Naive thymus-derived CD4-positive, alpha-beta T cell (primary cell): Measurements from ENCODE around the gene AGRN. TPM values are rescaled to one million over a fixed set of nuclear protein-coding genes. Genes with fewer than 3 reads are reported as not detected.
"Not testable (repeated sequence)": the region's sequence is repeated elsewhere in the genome, so short reads cannot be mapped to it uniquely, and the experiment has no call there.

Experiments
- ATAC-seq: fragments of 150-1000 bp; cut with Tn5 transposase; 2 replicates; pipeline ENCODE4 v1.10.0; 2021; ENCODE audit warnings: mild to moderate bottlenecking, moderate library complexity
- CTCF ChIA-PET: fragments of 350-600 bp; sonication (Branson Sonifier 250); formaldehyde crosslinking; loops from one replicate; lab custom pipeline; 2021; ENCODE audit warnings: antibody characterized with exemption; lab: Charles Lee
- POLR2A ChIA-PET: fragments of 350-600 bp; sonication (Branson Sonifier 250); formaldehyde crosslinking; loops from one replicate; lab custom pipeline; 2021; ENCODE audit warnings: antibody characterized with exemption, inconsistent platforms; lab: Charles Lee
- DNase-seq, 9 donors: peaks; one replicate each; pipeline versions ENCODE4 v3.0.0 to v3.0.0-alpha.2; 2020 to 2022; ENCODE audit warnings: mixed read lengths in 1 of 9
- H3K27ac ChIP-seq: one replicate; pipeline ENCODE4 v1.7.0; 2013; ENCODE audit warnings: mild to moderate bottlenecking, low read depth, low read length, moderate library complexity
- H3K27me3 ChIP-seq, 2 donors: one replicate each; pipeline ENCODE4 v1.7.0; 2013; ENCODE audit warnings: low read length in 2 of 2, mild to moderate bottlenecking in 2 of 2, moderate library complexity in 2 of 2; ENCODE audit not compliant: control insufficient read depth in 2 of 2, insufficient read depth in 2 of 2
- H3K36me3 ChIP-seq, 3 experiments: 1 replicate in 2 of 3; 2 replicates in 1 of 3; pipeline ENCODE4 v1.7.0; 2013; ENCODE audit warnings: low read length in 3 of 3, mild to moderate bottlenecking in 3 of 3, moderate library complexity in 1 of 3; ENCODE audit not compliant: insufficient read depth in 3 of 3, control insufficient read depth in 2 of 3
- H3K4me1 ChIP-seq, 2 donors: one replicate each; pipeline ENCODE4 v1.7.0; 2013; ENCODE audit warnings: low read length in 2 of 2, mild to moderate bottlenecking in 2 of 2, moderate library complexity in 1 of 2; ENCODE audit not compliant: control insufficient read depth in 2 of 2, insufficient read depth in 2 of 2
- H3K4me3 ChIP-seq: 2 replicates; pipeline ENCODE4 v1.7.0; 2013; ENCODE audit warnings: mild to moderate bottlenecking, low read length
- H3K9me3 ChIP-seq, 3 experiments: 1 replicate in 2 of 3; 2 replicates in 1 of 3; pipeline ENCODE4 v1.7.0; 2013; ENCODE audit warnings: low read length in 3 of 3; ENCODE audit not compliant: control insufficient read depth in 2 of 3
- H3K27ac Mint-ChIP-seq, 9 donors: one replicate each; pipeline ENCODE4 v1.8.0; 2020 to 2022; ENCODE audit warnings: mixed read lengths in 9 of 9, mild to moderate bottlenecking in 8 of 9, moderate library complexity in 5 of 9, inconsistent platforms in 2 of 9
- H3K27me3 Mint-ChIP-seq, 5 donors: one replicate each; pipeline ENCODE4 v1.8.0; 2021 to 2022; ENCODE audit warnings: mixed read lengths in 5 of 5, mild to moderate bottlenecking in 1 of 5
- H3K36me3 Mint-ChIP-seq, 5 donors: one replicate each; pipeline ENCODE4 v1.8.0; 2020 to 2022; ENCODE audit warnings: mixed read lengths in 5 of 5, mild to moderate bottlenecking in 3 of 5, inconsistent platforms in 1 of 5
- H3K4me1 Mint-ChIP-seq, 7 donors: one replicate each; pipeline ENCODE4 v1.8.0; 2020 to 2022; ENCODE audit warnings: mixed read lengths in 7 of 7, mild to moderate bottlenecking in 3 of 7, inconsistent platforms in 1 of 7
- H3K4me3 Mint-ChIP-seq, 10 donors: one replicate each; pipeline ENCODE4 v1.8.0; 2020 to 2022; ENCODE audit warnings: mild to moderate bottlenecking in 10 of 10, mixed read lengths in 10 of 10, moderate library complexity in 6 of 10, inconsistent platforms in 2 of 10
- H3K9me3 Mint-ChIP-seq, 11 donors: one replicate each; pipeline ENCODE4 v1.8.0; 2020 to 2022; ENCODE audit warnings: mixed read lengths in 11 of 11, mild to moderate bottlenecking in 4 of 11, inconsistent platforms in 1 of 11, moderate library complexity in 1 of 11
- intact Hi-C, 2 donors: fragments of 100-400 bp; cut with micrococcal nuclease; formaldehyde crosslinking; loops; one replicate each; pipeline ENCODE4 v1.15.1; 2023
- polyA plus RNA-seq, 2 donors: library from polyadenylated mRNA; unstranded; fragments of 300-500 nt; fragmentation: Illumina TruSeq; gene quantifications; one replicate each; pipeline ENCODE4 v1.2.3, GENCODE V29; 2021
- total RNA-seq, 6 experiments: library from RNA in 5 of 6; stranded (reverse) in 5 of 6; gene quantifications; 1 replicate in 5 of 6; 2 replicates in 1 of 6; pipeline ENCODE4 v1.2.3 and lab custom pipeline; 2021 to 2026

AGRN gene
- total and polyA plus RNA-seq, 7 experiments from 2014 or later = 0.19 to 10.9 (median 2.7) TPM

GRCh38 chr1:1101503-1101902, 81.6 kb downstream of the AGRN start:
- Mint-ChIP-seq H3K4me3 (peak overlapping the region in 1 of 10 donors; percentile 18), H3K27ac (no peak overlapping the region), H3K4me1 (peaks cover 29 to 71% (median 41%) of the 10 kb centered on the region in 7 donors), H3K9me3 (peaks cover 0 to 20% (median 8%) of the 10 kb centered on the region in 11 donors), H3K36me3 (peaks cover 4 to 40% (median 6%) of the 10 kb centered on the region in 5 donors), H3K27me3 (peaks cover 0 to 12% (median 0%) of the 10 kb centered on the region in 5 donors)
- intact Hi-C loops = no loop called here
- ChIA-PET CTCF (interaction anchor here (1.5 kb wide), 1 partner anchor 21 kb away, joined by 4 read pairs; no protein-coding TSS in a partner anchor), POLR2A (interaction anchor here (0.9 to 1.2 kb wide), 3 partner anchors 9 to 252 kb away, joined by 3 read pairs; no protein-coding TSS in a partner anchor)
- peaks cover 0 to 30% of the 10 kb centered on the region in 2 donors for H3K4me1 ChIP-seq
- ATAC-seq = no peak
- DNase-seq = no peak
- H3K27me3 ChIP-seq = no peaks in the 10 kb centered on the region
- H3K9me3 ChIP-seq = no peaks in the 10 kb centered on the region
- no peak overlapping the region for H3K27ac ChIP-seq
- no peaks in the 10 kb centered on the region for H3K36me3 ChIP-seq
- H3K4me3 ChIP-seq = no peak overlapping the region

GRCh38 chr1:1104152-1104551, 84.2 kb downstream of the AGRN start:
- Mint-ChIP-seq H3K4me1 (peaks cover 24 to 68% (median 39%) of the 10 kb centered on the region in 7 donors), H3K27ac (peak overlapping the region in 7 of 9 donors; percentile 28 to 94 (median 60)), H3K36me3 (peaks cover 4 to 36% (median 10%) of the 10 kb centered on the region in 5 donors), H3K4me3 (peak overlapping the region in 8 of 10 donors; percentile 21 to 67 (median 48)), H3K9me3 (peaks cover 0 to 19% (median 8%) of the 10 kb centered on the region in 11 donors)
- ChIA-PET POLR2A (interaction anchor here (0.6 kb wide), 1 partner anchor 181 kb away, joined by 3 read pairs; no protein-coding TSS in a partner anchor), CTCF (interaction anchor here (1.0 to 1.3 kb wide), 2 partner anchors 16 to 18 kb away, joined by 4 to 5 read pairs; no protein-coding TSS in a partner anchor)
- H3K4me3 ChIP-seq, intact Hi-C loops, H3K36me3 ChIP-seq, H3K27me3 Mint-ChIP-seq, DNase-seq, H3K27ac ChIP-seq, H3K27me3 ChIP-seq, H3K9me3 ChIP-seq: not testable (repeated sequence)
- peaks cover 0 to 19% of the 10 kb centered on the region in 2 donors for H3K4me1 ChIP-seq
- peak; percentile 40 for ATAC-seq

Other genes starting within 250 kb of the AGRN start
- gene SAMD11, start 96.2 kb upstream of the AGRN start, total RNA-seq = not detected
- gene SAMD11, start 96.2 kb upstream of the AGRN start, polyA plus RNA-seq = under 1 TPM; 0.10 to 0.24 TPM
- gene NOC2L, start 60.9 kb upstream of the AGRN start, total RNA-seq = 10 to 100 TPM; 46.6 to 88.3 (median 67.9) TPM
- 10 to 100 TPM; 62.7 to 82.5 TPM for gene NOC2L, start 60.9 kb upstream of the AGRN start, polyA plus RNA-seq
- gene KLHL17, start 59.5 kb upstream of the AGRN start, total RNA-seq = 10 to 100 TPM; 14.2 to 34.2 (median 32.0) TPM
- 1 to 10 TPM in 1 of 2 donors, under 1 TPM in 1; 0.58 to 2.6 TPM for gene KLHL17, start 59.5 kb upstream of the AGRN start, polyA plus RNA-seq
- 1 to 10 TPM in 3 of 5 experiments, under 1 TPM in 2; 0.24 to 3.0 (median 1.0) TPM for gene PLEKHN1, start 53.6 kb upstream of the AGRN start, total RNA-seq
- gene PLEKHN1, start 53.6 kb upstream of the AGRN start, polyA plus RNA-seq = under 1 TPM in 1 of 2 donors, not detected in 1; 0.18 TPM
- not detected for gene PERM1, start 38.0 kb upstream of the AGRN start, total RNA-seq
- not detected for gene PERM1, start 38.0 kb upstream of the AGRN start, polyA plus RNA-seq
- gene HES4, start 20.0 kb upstream of the AGRN start, total RNA-seq = 10 to 100 TPM in 2 of 5 experiments, under 1 TPM in 1, not detected in 2; 0.22 to 35.0 (median 18.8) TPM
- 1 to 10 TPM in 1 of 2 donors, under 1 TPM in 1; 0.61 to 1.8 TPM for gene HES4, start 20.0 kb upstream of the AGRN start, polyA plus RNA-seq
- gene ISG15, start 6.6 kb upstream of the AGRN start, total RNA-seq = 100 to 1,000 TPM in 1 of 5 experiments, 10 to 100 TPM in 4; 17.4 to 227 (median 25.4) TPM
- gene ISG15, start 6.6 kb upstream of the AGRN start, polyA plus RNA-seq = 100 to 1,000 TPM; 114 to 218 TPM
- under 1 TPM in 1 of 5 experiments, not detected in 4; 0.32 TPM for gene RNF223, start 54.2 kb downstream of the AGRN start, total RNA-seq
- gene RNF223, start 54.2 kb downstream of the AGRN start, polyA plus RNA-seq = not detected
- gene C1orf159, start 96.0 kb downstream of the AGRN start, total RNA-seq = 10 to 100 TPM; 17.6 to 21.9 (median 19.6) TPM
- 10 to 100 TPM in 1 of 2 donors, 1 to 10 TPM in 1; 6.4 to 10.5 TPM for gene C1orf159, start 96.0 kb downstream of the AGRN start, polyA plus RNA-seq
- under 1 TPM in 2 of 5 experiments, not detected in 3; 0.58 to 0.80 TPM for gene TTLL10, start 153.8 kb downstream of the AGRN start, total RNA-seq
- not detected for gene TTLL10, start 153.8 kb downstream of the AGRN start, polyA plus RNA-seq
- gene TNFRSF18, start 186.5 kb downstream of the AGRN start, total RNA-seq = 10 to 100 TPM in 2 of 5 experiments, 1 to 10 TPM in 1, not detected in 2; 2.6 to 81.7 (median 12.6) TPM
- under 1 TPM in 1 of 2 donors, not detected in 1; 0.32 TPM for gene TNFRSF18, start 186.5 kb downstream of the AGRN start, polyA plus RNA-seq
- gene TNFRSF4, start 194.0 kb downstream of the AGRN start, total RNA-seq = 100 to 1,000 TPM in 1 of 5 experiments, 10 to 100 TPM in 1, 1 to 10 TPM in 2, under 1 TPM in 1; 0.49 to 192 (median 7.8) TPM
- 1 to 10 TPM; 1.4 to 1.5 TPM for gene TNFRSF4, start 194.0 kb downstream of the AGRN start, polyA plus RNA-seq
- gene SDF4, start 211.9 kb downstream of the AGRN start, total RNA-seq = 100 to 1,000 TPM in 4 of 5 experiments, 10 to 100 TPM in 1; 75.8 to 124 (median 110) TPM
- gene SDF4, start 211.9 kb downstream of the AGRN start, polyA plus RNA-seq = 10 to 100 TPM; 74.8 to 90.7 TPM
- 10 to 100 TPM; 10.9 to 29.0 (median 22.8) TPM for gene B3GALT6, start 212.1 kb downstream of the AGRN start, total RNA-seq
- gene B3GALT6, start 212.1 kb downstream of the AGRN start, polyA plus RNA-seq = 10 to 100 TPM in 1 of 2 donors, 1 to 10 TPM in 1; 7.2 to 12.7 TPM
- gene C1QTNF12, start 226.6 kb downstream of the AGRN start, total RNA-seq = 1 to 10 TPM; 2.5 to 5.8 (median 3.0) TPM
- gene C1QTNF12, start 226.6 kb downstream of the AGRN start, polyA plus RNA-seq = under 1 TPM in 1 of 2 donors, not detected in 1; 0.56 TPM